Panc1 (cell line): ENCODE results near the gene GRM7.

Experiments
- CTCF ChIP-seq: fragments of 450-650 bp; IDR thresholded peaks from 2 replicates; pipeline ENCODE4 v1.5.1; 2017; ENCODE audit warnings: mild to moderate bottlenecking
- TCF7L2 ChIP-seq: IDR thresholded peaks from 2 replicates; pipeline ENCODE4 v1.6.1; 2011; ENCODE audit warnings: mild to moderate bottlenecking, low read depth, low read length, inconsistent platforms

- TF ChIP-seq CTCF = no peak
- TF ChIP-seq TCF7L2 = no peak
Measured at GRCh38 chr3:7086417-7086816, 225.5 kb downstream of the GRM7 start.
